DMS53 treated with DMSO at 0.1 percent for 48 hours (cell line): ENCODE data around the gene TEX51.

Source experiments
- DNase-seq: peaks from one replicate; lab custom pipeline; 2025; ENCODE audit not compliant: unreplicated experiment; lab: John Stamatoyannopoulos, UW

Gene TEX51

GRCh38 chr2:126891681-126892500 is 6.8 kb upstream of the TEX51 start:
- DNase-seq, result no peak

DNA sequence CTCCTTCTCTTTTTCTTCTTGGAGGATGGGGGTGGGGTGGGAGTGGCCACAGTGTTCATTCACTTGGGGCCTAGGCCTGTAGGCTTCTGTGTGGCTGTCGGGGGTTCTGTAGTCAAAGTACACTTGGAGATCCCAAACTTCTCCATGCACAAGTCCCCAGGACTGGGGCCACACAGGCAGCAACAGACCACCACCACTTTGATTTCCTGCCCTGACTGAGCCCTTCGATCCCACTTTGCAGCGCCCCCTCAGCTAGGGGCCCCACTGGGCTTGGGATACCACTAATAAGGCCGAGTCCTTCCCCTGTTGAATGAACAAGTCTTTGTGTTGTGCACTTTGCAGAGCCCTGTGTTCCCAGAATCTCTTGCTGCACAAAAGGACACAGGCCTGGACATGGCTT is 5.5 kb upstream of the TEX51 start:
- no peak for DNase-seq

- no peak for DNase-seq
Observed at GRCh38 chr2:126893606-126894005, 5.1 kb upstream of the TEX51 start.

- no peak for DNase-seq
Observed at GRCh38 chr2:126894082-126894481, 4.6 kb upstream of the TEX51 start.

DNA sequence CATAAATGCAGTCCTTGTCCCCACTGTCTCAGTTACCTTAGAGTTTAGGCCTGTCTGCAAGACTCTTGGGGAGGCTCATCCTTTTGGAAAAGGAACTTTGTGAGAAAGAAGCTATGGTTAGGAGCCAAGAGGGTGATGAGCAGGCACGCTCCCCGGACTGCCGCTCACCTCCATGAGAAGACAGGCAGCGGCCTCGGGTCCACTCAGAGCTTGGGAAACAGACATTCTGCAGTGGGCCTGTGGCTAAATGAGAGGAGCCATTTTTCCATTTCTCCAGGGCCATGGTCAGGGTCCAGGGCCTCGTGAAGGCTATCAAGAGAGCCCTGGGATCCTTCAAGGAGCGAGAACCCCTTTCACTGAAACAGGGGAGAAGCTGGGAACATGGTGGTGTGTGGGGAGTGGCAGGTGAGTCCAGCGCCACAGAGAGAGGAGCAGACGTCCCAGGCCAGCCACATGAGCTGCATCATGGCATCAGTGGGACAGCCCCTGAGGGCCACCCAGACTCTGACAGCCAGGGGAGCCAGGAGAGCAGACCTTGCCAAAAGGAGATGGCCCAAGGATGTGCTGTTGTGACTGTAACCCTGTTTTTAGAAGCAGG is 4.0 kb upstream of the TEX51 start:
- no peak for DNase-seq

- DNase-seq, result no peak
Observed at GRCh38 chr2:126895336-126895735, 3.4 kb upstream of the TEX51 start.

GRCh38 chr2:126896471-126896870 is 2.2 kb upstream of the TEX51 start:
- no peak for DNase-seq

- DNase-seq, result no peak
Observed at GRCh38 chr2:126899616-126900185, 1.0 kb downstream of the TEX51 start.

GRCh38 chr2:126900646-126901319 is 2.1 kb downstream of the TEX51 start:
- DNase-seq, result no peak

GRCh38 chr2:126901459-126901858 is 2.8 kb downstream of the TEX51 start:
- DNase-seq, result no peak

- no peak for DNase-seq
Observed at GRCh38 chr2:126902152-126902835, 3.6 kb downstream of the TEX51 start.

DNA sequence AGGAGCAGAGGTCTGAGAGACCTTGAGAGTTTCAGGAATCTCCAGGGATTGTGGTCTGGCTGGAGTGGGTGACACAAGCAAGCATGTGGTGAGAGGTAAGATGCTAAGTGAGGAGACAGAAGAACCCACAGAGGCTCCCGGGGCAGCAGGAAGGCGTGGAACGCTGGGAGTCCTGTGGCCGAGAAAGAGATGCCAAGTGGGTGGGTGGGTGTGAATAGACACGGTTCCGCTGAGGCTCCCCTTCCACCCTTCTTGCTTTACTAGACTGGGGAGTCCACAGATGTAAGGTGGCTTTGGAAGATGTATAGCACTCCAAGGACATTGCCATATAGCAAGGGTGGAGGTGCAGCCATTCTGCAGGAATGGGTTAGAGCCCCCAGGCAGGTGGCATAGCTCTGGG is 4.2 kb downstream of the TEX51 start:
- DNase-seq, result no peak

DNA sequence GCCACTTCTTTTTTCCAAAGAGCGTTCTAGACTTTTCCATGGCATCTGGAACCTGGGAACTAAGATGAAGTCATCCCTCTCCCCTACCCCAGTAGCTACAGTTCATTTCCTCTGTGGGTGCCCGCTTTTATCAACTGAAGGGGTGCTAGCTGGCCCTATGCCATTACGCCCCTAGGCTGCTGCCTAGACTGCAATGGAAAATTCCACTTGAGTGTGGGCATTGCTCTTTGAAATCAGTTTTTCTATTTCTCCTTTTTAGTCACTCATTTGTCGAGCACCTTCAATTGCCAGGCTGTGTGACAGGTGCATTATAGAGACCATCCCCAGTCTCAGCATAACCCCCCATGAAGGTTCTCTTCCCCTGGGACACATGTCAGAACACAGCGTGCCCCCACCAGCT is 7.3 kb downstream of the TEX51 start:
- DNase-seq, result no peak

- DNase-seq, result no peak
Observed at GRCh38 chr2:126906781-126907180, 8.1 kb downstream of the TEX51 start.

- no peak for DNase-seq
Observed at GRCh38 chr2:126907671-126908070, 9.0 kb downstream of the TEX51 start.

DNA sequence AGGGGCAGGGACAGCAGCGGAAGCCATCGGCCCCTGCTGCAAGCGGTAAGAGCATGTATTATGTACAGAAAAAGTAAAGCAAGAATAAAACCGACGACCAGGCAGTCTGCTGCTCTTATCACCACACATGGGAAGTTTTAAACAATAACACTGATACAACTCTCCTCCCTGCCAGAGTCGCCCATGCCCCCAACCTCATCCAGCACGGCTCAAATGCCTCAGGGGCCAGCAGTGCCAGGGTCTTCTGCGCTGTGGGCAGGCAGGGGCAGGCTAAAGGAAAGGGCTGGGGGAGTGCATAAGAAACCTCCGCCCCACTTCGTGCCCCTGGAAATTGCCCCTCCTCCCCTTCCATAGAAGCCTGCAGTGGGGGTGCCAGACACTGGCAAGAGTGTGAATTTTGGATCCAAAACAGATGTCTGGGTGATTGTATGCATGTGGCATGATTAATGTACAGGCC is 10.1 kb downstream of the TEX51 start:
- no peak for DNase-seq

DNA sequence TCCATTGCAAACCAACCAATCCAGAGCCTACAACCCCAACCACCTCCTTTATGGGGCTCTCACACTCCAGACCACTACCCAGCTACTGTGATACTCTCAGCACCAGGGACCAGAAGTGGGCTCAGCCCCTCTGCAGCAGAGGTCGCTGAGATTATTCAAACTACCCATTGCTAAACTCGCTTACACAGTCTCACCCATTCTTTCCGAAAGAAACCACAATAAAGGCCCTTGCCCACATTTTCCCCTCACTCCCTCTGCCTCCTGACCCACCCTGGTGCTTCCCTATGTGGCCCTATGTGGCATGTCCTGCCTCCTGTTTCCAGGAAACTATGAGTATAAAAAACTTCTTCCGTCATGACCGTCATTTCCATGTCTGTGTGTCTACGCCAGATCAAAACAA is 10.7 kb downstream of the TEX51 start:
- DNase-seq, result no peak

GRCh38 chr2:126909781-126910180 is 11.1 kb downstream of the TEX51 start:
- no peak for DNase-seq

DNA sequence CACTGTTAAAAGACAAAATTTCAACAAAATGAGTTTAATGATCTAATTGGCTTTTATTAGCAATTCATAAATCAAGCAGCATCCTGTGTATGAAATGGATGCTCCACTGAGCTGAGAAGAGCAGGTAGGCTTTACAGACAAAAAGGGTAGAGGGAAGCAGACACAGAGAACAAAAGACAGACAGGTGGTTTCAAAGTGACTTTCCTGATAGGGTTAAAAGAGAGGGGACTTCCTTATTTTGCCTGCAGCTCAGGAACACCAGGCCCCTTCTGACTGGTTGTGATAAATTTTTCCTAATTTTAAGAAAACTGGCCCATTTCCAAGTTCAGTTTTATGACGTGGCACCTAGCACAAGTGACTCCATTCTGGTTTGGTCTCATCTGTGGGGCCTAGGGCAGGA is 11.9 kb downstream of the TEX51 start:
- no peak for DNase-seq

DNA sequence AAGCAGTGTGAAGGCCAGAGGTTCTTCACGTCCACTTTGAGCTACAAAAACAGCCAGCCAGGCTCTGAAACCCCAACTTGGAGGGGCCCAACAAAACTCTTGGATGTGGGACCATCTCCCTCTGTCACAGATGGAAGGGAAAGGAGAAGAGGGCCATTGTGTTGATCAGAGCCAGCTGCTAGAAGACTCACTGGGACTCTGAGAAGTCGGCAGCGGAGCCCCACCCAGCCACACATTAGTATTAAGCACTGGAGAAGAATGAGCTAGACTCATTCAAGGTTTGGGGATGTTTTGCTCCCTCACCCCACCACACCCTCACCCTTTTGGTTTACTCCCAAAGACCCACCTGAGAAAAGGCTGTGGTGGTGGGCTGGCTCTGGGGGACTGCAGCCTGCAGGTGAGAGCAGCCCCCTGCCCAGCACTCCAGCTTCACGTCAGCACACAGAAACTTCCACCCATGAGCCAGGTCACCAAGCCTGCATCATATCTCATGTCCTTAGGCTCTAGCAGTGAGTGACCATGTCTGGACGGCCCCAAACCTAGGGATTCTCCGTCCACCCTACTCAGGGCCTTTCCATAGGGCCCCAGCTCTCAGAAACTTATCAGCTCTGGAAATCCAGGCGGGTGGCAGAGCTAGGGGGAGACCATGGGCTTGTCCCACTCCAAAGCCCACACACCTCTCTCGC is 12.6 kb downstream of the TEX51 start:
- DNase-seq, result no peak

GRCh38 chr2:126912201-126912600 is 13.5 kb downstream of the TEX51 start:
- DNase-seq, result no peak
